ENCODE data around the gene COL4A4.
"Not testable (repeated sequence)": the region's sequence is repeated elsewhere in the genome, so short reads cannot be mapped to it uniquely, and the experiment has no call there.

Gene COL4A4

GRCh38 chr2:227118353-227118752 lies 45.7 kb downstream of the COL4A4 start:
- in situ Hi-C loops (cut with MboI; ENCODE audit: low sequenced_read_pairs) = no loop called here

- in situ Hi-C loops (cut with MboI; ENCODE audit: low sequenced_read_pairs) = no loop called here
These were observed 46.2 kb downstream of the COL4A4 start for GRCh38 chr2:227117852-227118251.

- in situ Hi-C loops (cut with MboI; ENCODE audit: low sequenced_read_pairs) = no loop called here
These were observed 47.0 kb downstream of the COL4A4 start for GRCh38 chr2:227117027-227117426.

GRCh38 chr2:227115761-227116160 lies 48.2 kb downstream of the COL4A4 start:
- in situ Hi-C loops (cut with MboI; ENCODE audit: low sequenced_read_pairs) = no loop called here

GRCh38 chr2:227106845-227107759 lies 56.9 kb downstream of the COL4A4 start:
- in situ Hi-C loops (cut with MboI; ENCODE audit: low sequenced_read_pairs) = no loop called here

- in situ Hi-C loops (cut with MboI; ENCODE audit: low sequenced_read_pairs) = no loop called here
These were observed 60.4 kb downstream of the COL4A4 start for GRCh38 chr2:227103583-227103982.

GRCh38 chr2:227099340-227099739 lies 64.7 kb downstream of the COL4A4 start:
- in situ Hi-C loops (cut with MboI; ENCODE audit: low sequenced_read_pairs) = no loop called here

GRCh38 chr2:227098162-227098515 lies 65.9 kb downstream of the COL4A4 start:
- in situ Hi-C loops (cut with MboI; ENCODE audit: low sequenced_read_pairs) = no loop called here

- in situ Hi-C loops (cut with MboI; ENCODE audit: low sequenced_read_pairs) = no loop called here
These were observed 66.4 kb downstream of the COL4A4 start for GRCh38 chr2:227097495-227098161.

- in situ Hi-C loops (cut with MboI; ENCODE audit: low sequenced_read_pairs) = no loop called here
These were observed 68.7 kb downstream of the COL4A4 start for GRCh38 chr2:227095346-227095745.

GRCh38 chr2:227082286-227082685 lies 81.7 kb downstream of the COL4A4 start:
- in situ Hi-C loops (cut with MboI; ENCODE audit: low sequenced_read_pairs) = no loop called here

- in situ Hi-C loops (cut with MboI; ENCODE audit: low sequenced_read_pairs) = no loop called here
These were observed 84.3 kb downstream of the COL4A4 start for GRCh38 chr2:227079726-227080125.

- in situ Hi-C loops (cut with MboI; ENCODE audit: low sequenced_read_pairs) = not testable (repeated sequence)
These were observed 98.9 kb downstream of the COL4A4 start for GRCh38 chr2:227065065-227065464.

- in situ Hi-C loops (cut with MboI; ENCODE audit: low sequenced_read_pairs) = no loop called here
These were observed 105.1 kb downstream of the COL4A4 start for GRCh38 chr2:227058888-227059399.

GRCh38 chr2:227057743-227058447 lies 106.1 kb downstream of the COL4A4 start:
- in situ Hi-C loops (cut with MboI; ENCODE audit: low sequenced_read_pairs) = no loop called here

- in situ Hi-C loops (cut with MboI; ENCODE audit: low sequenced_read_pairs) = no loop called here
These were observed 106.9 kb downstream of the COL4A4 start for GRCh38 chr2:227057060-227057459.

GRCh38 chr2:227054006-227054405 lies 110.0 kb downstream of the COL4A4 start:
- in situ Hi-C loops (cut with MboI; ENCODE audit: low sequenced_read_pairs) = no loop called here

GRCh38 chr2:227052879-227053278 lies 111.1 kb downstream of the COL4A4 start:
- in situ Hi-C loops (cut with MboI; ENCODE audit: low sequenced_read_pairs) = no loop called here

GRCh38 chr2:227043981-227044380 lies 120.0 kb downstream of the COL4A4 start:
- in situ Hi-C loops (cut with MboI; ENCODE audit: low sequenced_read_pairs) = no loop called here

- in situ Hi-C loops (cut with MboI; ENCODE audit: low sequenced_read_pairs) = no loop called here
These were observed 125.3 kb downstream of the COL4A4 start for GRCh38 chr2:227038550-227039189.

- in situ Hi-C loops (cut with MboI; ENCODE audit: low sequenced_read_pairs) = no loop called here
These were observed 127.5 kb downstream of the COL4A4 start for GRCh38 chr2:227036527-227036926.

Measured in hTERT RPE-1 (cell line).